Endothelial cell of umbilical vein (primary cell): ENCODE results near the gene KIRREL1. TPM values are rescaled to one million over a fixed set of nuclear protein-coding genes. Genes with fewer than 3 reads are reported as not detected.

Experiments used
- BruUV-seq: library from RNA; stranded (reverse); fragments of 400-500 nt; replicated peaks from 2 replicates; lab custom pipeline; 2021; lab: Mats Ljungman, UMichigan
- CTCF ChIA-PET: fragments of 300-600, 350-600 bp; sonication (Branson Sonifier 250); formaldehyde crosslinking; loops from one replicate; lab custom pipeline; 2021; ENCODE audit warnings: antibody characterized with exemption, inconsistent platforms; lab: Charles Lee
- POLR2A ChIA-PET: fragments of 300-600, 350-600 bp; sonication (Branson Sonifier 250); formaldehyde crosslinking; loops from one replicate; lab custom pipeline; 2021; ENCODE audit warnings: antibody characterized with exemption, inconsistent platforms; lab: Charles Lee
- DNase-seq: peaks from one replicate; pipeline ENCODE4 v3.0.0-alpha.2; 2011; ENCODE audit warnings: low read depth, low spot score
- FAIRE-seq: peaks from 2 replicates; lab custom pipeline; 2011; peaks lifted over from hg19 to GRCh38; lab: Jason Lieb, UNC
- H2AFZ ChIP-seq: 2 replicates; pipeline ENCODE4 v1.6.0; 2012; ENCODE audit warnings: low read depth, low read length, control low read depth, inconsistent platforms
- H3K27ac ChIP-seq: 2 replicates; pipeline ENCODE4 v1.5.1; 2011; ENCODE audit warnings: low read depth, mild to moderate bottlenecking, control low read depth, low read length, moderate library complexity; ENCODE audit not compliant: insufficient read depth
- H3K27me3 ChIP-seq, 2 experiments: 2 replicates each; pipeline versions ENCODE4 v1.6.0 to v1.6.1; 2011; ENCODE audit warnings: low read length in 2 of 2, mixed read lengths in 1 of 2; ENCODE audit not compliant: control insufficient read depth in 2 of 2, insufficient read depth in 2 of 2
- H3K36me3 ChIP-seq, 2 experiments: 2 replicates in 1 of 2; 3 replicates in 1 of 2; pipeline ENCODE4 v1.5.1; 2011; ENCODE audit warnings: low read length in 2 of 2, mild to moderate bottlenecking in 1 of 2, moderate library complexity in 1 of 2; ENCODE audit not compliant: control insufficient read depth in 2 of 2, insufficient read depth in 2 of 2; ENCODE audit errors: extremely low read depth in 1 of 2
- H3K4me1 ChIP-seq: 3 replicates; pipeline ENCODE4 v1.5.1; 2011; ENCODE audit warnings: mild to moderate bottlenecking, low read length; ENCODE audit not compliant: control insufficient read depth, insufficient read depth; ENCODE audit errors: extremely low read depth
- H3K4me2 ChIP-seq: 2 replicates; pipeline ENCODE4 v1.6.1; 2011; ENCODE audit warnings: low read length, control low read depth, mixed read lengths; ENCODE audit not compliant: insufficient read depth
- H3K4me3 ChIP-seq, 3 experiments: fragments of 200-600 bp in 1 of 3; sonication (generic), shearing (Covaris generic) in 1 of 3; replicated peaks in 1 of 3; 2 replicates each; pipeline ENCODE4 v1.5.1; 2011 to 2016; ENCODE audit warnings: control low read depth in 3 of 3, low read length in 3 of 3, mild to moderate bottlenecking in 2 of 3, inconsistent platforms in 1 of 3, low read depth in 1 of 3, moderate library complexity in 1 of 3; ENCODE audit not compliant: insufficient read depth in 1 of 3
- H3K79me2 ChIP-seq: 2 replicates; pipeline ENCODE4 v1.6.0; 2012; ENCODE audit warnings: low read length, inconsistent platforms; ENCODE audit not compliant: control insufficient read depth, insufficient read depth
- H3K9ac ChIP-seq: replicated peaks from 2 replicates; pipeline ENCODE3; 2011; ENCODE audit warnings: low read length, control low read depth; ENCODE audit not compliant: insufficient read depth; ENCODE audit errors: extremely low read depth
- H3K9me1 ChIP-seq: replicated peaks from 3 replicates; pipeline ENCODE4 v1.6.0; 2011; ENCODE audit warnings: mild to moderate bottlenecking, low read length; ENCODE audit not compliant: control insufficient read depth, insufficient read depth; ENCODE audit errors: extremely low read depth
- H3K9me3 ChIP-seq: replicated peaks from 2 replicates; pipeline ENCODE4 v1.5.1; 2012; ENCODE audit warnings: low read length, inconsistent platforms; ENCODE audit not compliant: control insufficient read depth, insufficient read depth
- H4K20me1 ChIP-seq: replicated peaks from 2 replicates; pipeline ENCODE3; 2011; ENCODE audit warnings: mild to moderate bottlenecking, low read length; ENCODE audit not compliant: control insufficient read depth, insufficient read depth; ENCODE audit errors: extremely low read depth
- CTCF ChIP-seq, 2 donors: IDR thresholded peaks; 1 replicate in 1 of 2; 2 replicates in 1 of 2; pipeline ENCODE4 v1.5.1; 2011; ENCODE audit warnings: low read length in 2 of 2, mild to moderate bottlenecking in 2 of 2, moderate library complexity in 2 of 2, control low read depth in 1 of 2, inconsistent platforms in 1 of 2, low read depth in 1 of 2; ENCODE audit not compliant: insufficient read depth in 1 of 2; ENCODE audit errors: extremely low read depth in 1 of 2
- EZH2 ChIP-seq: IDR thresholded peaks from 2 replicates; pipeline ENCODE4 v1.6.1; 2012; ENCODE audit warnings: borderline replicate concordance, low read depth, mild to moderate bottlenecking, moderate library complexity, low read length, inconsistent platforms; ENCODE audit not compliant: severe bottlenecking
- FOS ChIP-seq: IDR thresholded peaks from 2 replicates; pipeline ENCODE4 v1.6.1; 2011; ENCODE audit warnings: mild to moderate bottlenecking, low read length, moderate library complexity, borderline replicate concordance; ENCODE audit not compliant: insufficient read depth
- GATA2 ChIP-seq: IDR thresholded peaks from 2 replicates; pipeline ENCODE4 v1.7.0; 2011; ENCODE audit warnings: low read depth, mild to moderate bottlenecking, moderate library complexity, mixed read lengths, low read length; ENCODE audit not compliant: insufficient read length, insufficient read depth
- JUN ChIP-seq: IDR thresholded peaks from 2 replicates; pipeline ENCODE4 v1.6.1; 2011; ENCODE audit warnings: borderline replicate concordance, low read depth; ENCODE audit not compliant: insufficient read length, insufficient read depth
- MAX ChIP-seq: IDR thresholded peaks from 2 replicates; pipeline ENCODE4 v1.6.1; 2011; ENCODE audit not compliant: insufficient read depth, insufficient read length
- MYC ChIP-seq: IDR thresholded peaks from one replicate; pipeline ENCODE4 v1.6.1; 2011; ENCODE audit warnings: mild to moderate bottlenecking, low read depth, low read length
- POLR2A ChIP-seq: IDR thresholded peaks from 2 replicates; pipeline ENCODE4 v1.6.1; 2012; ENCODE audit warnings: low read depth, mild to moderate bottlenecking, control low read depth, low read length
- POLR2AphosphoS5 ChIP-seq: IDR thresholded peaks from 2 replicates; pipeline ENCODE4 v1.6.1; 2012; ENCODE audit warnings: low read depth, mild to moderate bottlenecking, control low read depth, low read length, moderate library complexity; ENCODE audit not compliant: insufficient read depth
- dilution Hi-C: fragments of 300-500 bp; cut with MboI; formaldehyde crosslinking; loops from one replicate; pipeline ENCODE4 v1.15.0; 2019; ENCODE audit warnings: low sequenced_read_pairs; ENCODE audit not compliant: extremely low pct_ligation_motif_present
- intact Hi-C: fragments of 100-400 bp; cut with micrococcal nuclease; formaldehyde crosslinking; loops from one replicate; pipeline ENCODE4 v1.10.0; 2022
- polyA plus RNA-seq, 4 experiments: library from polyadenylated mRNA; depleted of rRNA in 3 of 4; stranded (reverse) in 3 of 4; unstranded in 1 of 4; fragments of >200 nt; gene quantifications; 2 replicates each; pipeline versions ENCODE4 v1.2.1 to v1.2.3, GENCODE V29; 2011 to 2012; ENCODE audit warnings: missing spikeins in 1 of 4
- total RNA-seq: library from RNA; stranded (reverse); gene quantifications from 2 replicates; pipeline ENCODE4 v1.2.3, GENCODE V29; 2021

KIRREL1 gene
- total and polyA plus RNA-seq, 2 donors (not counting 3 experiments of a cell fraction or from before 2014, with no cell fraction given): 35.6 to 57.6 TPM

- DNase-seq (no peak), FAIRE-seq (no peak)
- Histone ChIP-seq H3K4me1 (no peaks in the 10 kb centered on the region), H2AFZ (no peak overlapping the region), H3K9me1 (no peaks in the 10 kb centered on the region), H3K27ac (no peak overlapping the region), H3K9me3 (no peaks in the 10 kb centered on the region), H3K27me3 (no peaks in the 10 kb centered on the region), H3K9ac (no peak overlapping the region), H3K36me3 (peaks cover 14 to 54% of the 10 kb centered on the region in 2 experiments), H3K4me2 (no peak overlapping the region), H3K79me2 (no peaks in the 10 kb centered on the region), H4K20me1 (no peaks in the 10 kb centered on the region), H3K4me3 (no peak overlapping the region)
- ChIA-PET CTCF (interaction anchor here (1.1 to 3.5 kb wide), 6 partner anchors 20 to 125 kb away, joined by 3 to 52 read pairs (median 20); no protein-coding TSS in a partner anchor), POLR2A (no interaction called here)
- dilution Hi-C loops: no loop called here
- no TSS peak for BruUV-seq
- intact Hi-C loops: no loop called here
- TF ChIP-seq POLR2A (no peak), POLR2AphosphoS5 (no peak), MAX (no peak), FOS (no peak), GATA2 (no peak), CTCF (IDR thresholded peaks at IDR 0.05; ENCODE audit: extremely low read depth in 1 of 2, insufficient read depth in 1 of 2, low read depth in 1 of 2, low read length in 2 of 2) (no peak), JUN (no peak), MYC (no peak), EZH2 (no peak)
Observed at GRCh38 chr1:158093376-158093775, 99.9 kb downstream of the KIRREL1 start.
